ENCODE results near the gene MRPS27. TPM values are rescaled to one million over a fixed set of nuclear protein-coding genes. Genes with fewer than 3 reads are reported as not detected.

Gene MRPS27
- total and polyA plus RNA-seq, 9 donors: 33.4 to 108 (median 57.9) TPM

Small RNA genes lying within 50 kb of the gene (microRNA-seq; reads per million reads assigned to microRNA genes)
- gene MIR4803: 0 reads per million in 3 donors

Small RNA genes lying within 50 kb of the gene (small RNA-seq; reads per million reads assigned to genes)
- gene MIR4803: not detected
- gene RN7SL153P: not detected

Other genes starting within 250 kb of the MRPS27 start
- gene MAP1B, start 212.8 kb downstream of the MRPS27 start, total RNA-seq: 100 to 1,000 TPM in 2 of 7 donors, 10 to 100 TPM in 5; 29.7 to 126 (median 61.6) TPM
- 10 to 100 TPM in 1 of 2 donors, 1 to 10 TPM in 1; 4.4 to 23.7 TPM for gene MAP1B, start 212.8 kb downstream of the MRPS27 start, polyA plus RNA-seq
- gene PTCD2, start 133 bp upstream of the MRPS27 start, total RNA-seq: 10 to 100 TPM in 2 of 7 donors, 1 to 10 TPM in 5; 4.9 to 12.9 (median 7.9) TPM
- 1 to 10 TPM; 3.3 to 7.3 TPM for gene PTCD2, start 133 bp upstream of the MRPS27 start, polyA plus RNA-seq
- gene ZNF366, start 187.2 kb upstream of the MRPS27 start, total RNA-seq: 1 to 10 TPM in 5 of 7 donors, under 1 TPM in 2; 0.83 to 3.5 (median 1.6) TPM
- 1 to 10 TPM; 1.4 to 3.1 TPM for gene ZNF366, start 187.2 kb upstream of the MRPS27 start, polyA plus RNA-seq